ENCODE data around the gene GALM. TPM values are rescaled to one million over a fixed set of nuclear protein-coding genes. Genes with fewer than 3 reads are reported as not detected.

Gene GALM
- total and polyA plus RNA-seq, 4 donors = 20.5 to 32.8 (median 26.1) TPM

DNA sequence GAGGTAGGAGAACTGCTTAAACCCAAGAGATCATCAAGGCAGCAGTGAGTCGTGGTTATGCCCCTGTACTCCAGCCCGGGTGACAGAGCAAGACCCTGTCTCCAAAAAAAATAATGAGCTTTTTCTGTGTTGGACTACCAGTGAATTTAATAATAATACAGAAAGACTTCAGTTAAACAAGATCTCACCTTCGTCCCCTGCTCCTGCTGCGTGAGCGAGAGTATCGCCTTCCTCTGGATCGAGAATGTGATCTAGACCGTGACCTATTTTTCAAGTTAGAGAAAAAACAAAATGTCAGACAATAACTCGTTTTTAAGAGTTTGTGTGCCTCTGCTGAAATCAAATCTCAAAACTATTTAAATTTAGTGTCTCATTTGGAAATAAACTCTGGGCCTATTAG lies 82.5 kb downstream of the GALM start:
- Histone ChIP-seq H3K9ac (ENCODE audit: low read depth in 1 of 2, low read length in 2 of 2) (no peak overlapping the region), H3K27ac (ENCODE audit: low read depth in 1 of 2, low read length in 2 of 2) (no peak overlapping the region), H3K36me3 (ENCODE audit: control insufficient read depth in 4 of 4, insufficient read depth in 3 of 4, low read depth in 1 of 4, low read length in 3 of 4) (peaks cover 7 to 58% (median 51%) of the 10 kb centered on the region in 4 donors), H3K27me3 (ENCODE audit: control insufficient read depth in 4 of 4, insufficient read depth in 4 of 4, low read length in 3 of 4) (no peaks in the 10 kb centered on the region), H3K9me3 (ENCODE audit: control insufficient read depth in 4 of 4, low read length in 3 of 4) (no peaks in the 10 kb centered on the region), H3K4me3 (ENCODE audit: low read depth in 1 of 3, low read length in 3 of 3) (no peak overlapping the region), H3K4me1 (ENCODE audit: control insufficient read depth in 4 of 4, insufficient read depth in 4 of 4, low read length in 3 of 4) (peaks cover 4 to 65% (median 55%) of the 10 kb centered on the region in 4 donors)
- TF ChIP-seq FOXA2 (IDR thresholded peaks at IDR 0.05) (no peak), SP1 (IDR thresholded peaks at IDR 0.05) (no peak), YY1 (IDR thresholded peaks at IDR 0.05) (no peak), GABPA (IDR thresholded peaks at IDR 0.05 in 1 of 2, conservative IDR thresholded peaks at IDR 0.05 in 1 of 2) (no peak), EGR1 (IDR thresholded peaks at IDR 0.05; ENCODE audit: low read depth in 2 of 2) (no peak), HNF4A (conservative IDR thresholded peaks at IDR 0.05) (no peak), RXRA (IDR thresholded peaks at IDR 0.05) (no peak), FOXA1 (IDR thresholded peaks at IDR 0.05) (no peak), HNF4G (IDR thresholded peaks at IDR 0.05) (no peak), TAF1 (conservative IDR thresholded peaks at IDR 0.05) (no peak), RAD21 (IDR thresholded peaks at IDR 0.05) (no peak), NR2F2 (IDR thresholded peaks at IDR 0.05) (no peak), JUND (IDR thresholded peaks at IDR 0.05) (no peak)
- TF ChIP-seq, protein P1, sequence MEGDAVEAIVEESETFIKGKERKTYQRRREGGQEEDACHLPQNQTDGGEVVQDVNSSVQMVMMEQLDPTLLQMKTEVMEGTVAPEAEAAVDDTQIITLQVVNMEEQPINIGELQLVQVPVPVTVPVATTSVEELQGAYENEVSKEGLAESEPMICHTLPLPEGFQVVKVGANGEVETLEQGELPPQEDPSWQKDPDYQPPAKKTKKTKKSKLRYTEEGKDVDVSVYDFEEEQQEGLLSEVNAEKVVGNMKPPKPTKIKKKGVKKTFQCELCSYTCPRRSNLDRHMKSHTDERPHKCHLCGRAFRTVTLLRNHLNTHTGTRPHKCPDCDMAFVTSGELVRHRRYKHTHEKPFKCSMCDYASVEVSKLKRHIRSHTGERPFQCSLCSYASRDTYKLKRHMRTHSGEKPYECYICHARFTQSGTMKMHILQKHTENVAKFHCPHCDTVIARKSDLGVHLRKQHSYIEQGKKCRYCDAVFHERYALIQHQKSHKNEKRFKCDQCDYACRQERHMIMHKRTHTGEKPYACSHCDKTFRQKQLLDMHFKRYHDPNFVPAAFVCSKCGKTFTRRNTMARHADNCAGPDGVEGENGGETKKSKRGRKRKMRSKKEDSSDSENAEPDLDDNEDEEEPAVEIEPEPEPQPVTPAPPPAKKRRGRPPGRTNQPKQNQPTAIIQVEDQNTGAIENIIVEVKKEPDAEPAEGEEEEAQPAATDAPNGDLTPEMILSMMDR (IDR thresholded peaks at IDR 0.05; ENCODE audit: low read depth, low read length, missing input control) = no peak
- TF ChIP-seq, protein P2, sequence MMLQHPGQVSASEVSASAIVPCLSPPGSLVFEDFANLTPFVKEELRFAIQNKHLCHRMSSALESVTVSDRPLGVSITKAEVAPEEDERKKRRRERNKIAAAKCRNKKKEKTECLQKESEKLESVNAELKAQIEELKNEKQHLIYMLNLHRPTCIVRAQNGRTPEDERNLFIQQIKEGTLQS (IDR thresholded peaks at IDR 0.05) = no peak
- TF ChIP-seq, protein P3, sequence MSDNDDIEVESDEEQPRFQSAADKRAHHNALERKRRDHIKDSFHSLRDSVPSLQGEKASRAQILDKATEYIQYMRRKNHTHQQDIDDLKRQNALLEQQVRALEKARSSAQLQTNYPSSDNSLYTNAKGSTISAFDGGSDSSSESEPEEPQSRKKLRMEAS (IDR thresholded peaks at IDR 0.05) = no peak
- TF ChIP-seq, protein P4, sequence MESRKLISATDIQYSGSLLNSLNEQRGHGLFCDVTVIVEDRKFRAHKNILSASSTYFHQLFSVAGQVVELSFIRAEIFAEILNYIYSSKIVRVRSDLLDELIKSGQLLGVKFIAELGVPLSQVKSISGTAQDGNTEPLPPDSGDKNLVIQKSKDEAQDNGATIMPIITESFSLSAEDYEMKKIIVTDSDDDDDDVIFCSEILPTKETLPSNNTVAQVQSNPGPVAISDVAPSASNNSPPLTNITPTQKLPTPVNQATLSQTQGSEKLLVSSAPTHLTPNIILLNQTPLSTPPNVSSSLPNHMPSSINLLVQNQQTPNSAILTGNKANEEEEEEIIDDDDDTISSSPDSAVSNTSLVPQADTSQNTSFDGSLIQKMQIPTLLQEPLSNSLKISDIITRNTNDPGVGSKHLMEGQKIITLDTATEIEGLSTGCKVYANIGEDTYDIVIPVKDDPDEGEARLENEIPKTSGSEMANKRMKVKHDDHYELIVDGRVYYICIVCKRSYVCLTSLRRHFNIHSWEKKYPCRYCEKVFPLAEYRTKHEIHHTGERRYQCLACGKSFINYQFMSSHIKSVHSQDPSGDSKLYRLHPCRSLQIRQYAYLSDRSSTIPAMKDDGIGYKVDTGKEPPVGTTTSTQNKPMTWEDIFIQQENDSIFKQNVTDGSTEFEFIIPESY (IDR thresholded peaks at IDR 0.05) = no peak
- TF ChIP-seq, protein P5, sequence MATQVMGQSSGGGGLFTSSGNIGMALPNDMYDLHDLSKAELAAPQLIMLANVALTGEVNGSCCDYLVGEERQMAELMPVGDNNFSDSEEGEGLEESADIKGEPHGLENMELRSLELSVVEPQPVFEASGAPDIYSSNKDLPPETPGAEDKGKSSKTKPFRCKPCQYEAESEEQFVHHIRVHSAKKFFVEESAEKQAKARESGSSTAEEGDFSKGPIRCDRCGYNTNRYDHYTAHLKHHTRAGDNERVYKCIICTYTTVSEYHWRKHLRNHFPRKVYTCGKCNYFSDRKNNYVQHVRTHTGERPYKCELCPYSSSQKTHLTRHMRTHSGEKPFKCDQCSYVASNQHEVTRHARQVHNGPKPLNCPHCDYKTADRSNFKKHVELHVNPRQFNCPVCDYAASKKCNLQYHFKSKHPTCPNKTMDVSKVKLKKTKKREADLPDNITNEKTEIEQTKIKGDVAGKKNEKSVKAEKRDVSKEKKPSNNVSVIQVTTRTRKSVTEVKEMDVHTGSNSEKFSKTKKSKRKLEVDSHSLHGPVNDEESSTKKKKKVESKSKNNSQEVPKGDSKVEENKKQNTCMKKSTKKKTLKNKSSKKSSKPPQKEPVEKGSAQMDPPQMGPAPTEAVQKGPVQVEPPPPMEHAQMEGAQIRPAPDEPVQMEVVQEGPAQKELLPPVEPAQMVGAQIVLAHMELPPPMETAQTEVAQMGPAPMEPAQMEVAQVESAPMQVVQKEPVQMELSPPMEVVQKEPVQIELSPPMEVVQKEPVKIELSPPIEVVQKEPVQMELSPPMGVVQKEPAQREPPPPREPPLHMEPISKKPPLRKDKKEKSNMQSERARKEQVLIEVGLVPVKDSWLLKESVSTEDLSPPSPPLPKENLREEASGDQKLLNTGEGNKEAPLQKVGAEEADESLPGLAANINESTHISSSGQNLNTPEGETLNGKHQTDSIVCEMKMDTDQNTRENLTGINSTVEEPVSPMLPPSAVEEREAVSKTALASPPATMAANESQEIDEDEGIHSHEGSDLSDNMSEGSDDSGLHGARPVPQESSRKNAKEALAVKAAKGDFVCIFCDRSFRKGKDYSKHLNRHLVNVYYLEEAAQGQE (IDR thresholded peaks at IDR 0.05) = no peak
- no peak for DNase-seq (ENCODE audit: low spot score)
- 85% methylated on average over 9 of the region's 9 CpGs for WGBS

All from liver (tissue), 9 donors.